Jurkat, Clone E6-1 (cell line): ENCODE results near the gene TBKBP1.
"Not testable (repeated sequence)": the region's sequence is repeated elsewhere in the genome, so short reads cannot be mapped to it uniquely, and the experiment has no call there.

Experiments
- DNase-seq: peaks from one replicate; pipeline ENCODE4 v3.0.0-alpha.2; 2011; ENCODE audit warnings: low read depth, low spot score
- H3K4me3 ChIP-seq: 2 replicates; pipeline ENCODE4 v1.5.1; 2011; ENCODE audit warnings: mild to moderate bottlenecking, low read length, control low read depth, moderate library complexity

Gene TBKBP1

GRCh38 chr17:47726796-47727703, 33.1 kb downstream of the TBKBP1 start:
- no peak overlapping the region for H3K4me3 ChIP-seq
- DNase-seq = no peak

GRCh38 chr17:47727704-47728036, 33.7 kb downstream of the TBKBP1 start:
- no peak overlapping the region for H3K4me3 ChIP-seq
- no peak for DNase-seq

- H3K4me3 ChIP-seq = no peak overlapping the region
- DNase-seq = no peak
These were observed 34.4 kb downstream of the TBKBP1 start for GRCh38 chr17:47728214-47728877.

GRCh38 chr17:47729476-47729875, 35.5 kb downstream of the TBKBP1 start:
- no peak for DNase-seq
- no peak overlapping the region for H3K4me3 ChIP-seq

- no peak overlapping the region for H3K4me3 ChIP-seq
- DNase-seq = no peak
These were observed 36.7 kb downstream of the TBKBP1 start for GRCh38 chr17:47730681-47731080.

GRCh38 chr17:47731396-47731795, 37.4 kb downstream of the TBKBP1 start:
- DNase-seq = no peak
- H3K4me3 ChIP-seq = no peak overlapping the region

GRCh38 chr17:47732399-47733046, 38.6 kb downstream of the TBKBP1 start:
- H3K4me3 ChIP-seq = peak overlapping the region; percentile 41; the same call in 1 of the 2 replicates
- DNase-seq = no peak

GRCh38 chr17:47733047-47733673, 39.2 kb downstream of the TBKBP1 start, which contains the start of gene TBX21:
TBX21 (plus strand) TSS chr17:47733236; CDS start chr17:47733455, 219 bp downstream.
- DNase-seq = peak; percentile 84
- peak within 1 kb of the TSS; percentile 41 for H3K4me3 ChIP-seq

- no peak overlapping the region for H3K4me3 ChIP-seq
- DNase-seq = no peak
These were observed 39.9 kb downstream of the TBKBP1 start for GRCh38 chr17:47733674-47734410.

GRCh38 chr17:47735139-47735464, 41.1 kb downstream of the TBKBP1 start:
- no peak overlapping the region for H3K4me3 ChIP-seq
- no peak for DNase-seq

GRCh38 chr17:47735536-47736011, 41.6 kb downstream of the TBKBP1 start:
- DNase-seq = no peak

GRCh38 chr17:47736501-47737495, 42.8 kb downstream of the TBKBP1 start:
- no peak overlapping the region for H3K4me3 ChIP-seq

More at GRCh38 chr17:47735536-47736011, 41.6 kb downstream of the TBKBP1 start:
- no peak overlapping the region for H3K4me3 ChIP-seq

GRCh38 chr17:47738178-47738577, 44.2 kb downstream of the TBKBP1 start:
- no peak for DNase-seq
- no peak overlapping the region for H3K4me3 ChIP-seq

More at GRCh38 chr17:47736501-47737495, 42.8 kb downstream of the TBKBP1 start:
- no peak for DNase-seq

GRCh38 chr17:47739150-47739549, 45.2 kb downstream of the TBKBP1 start:
- DNase-seq = no peak
- no peak overlapping the region for H3K4me3 ChIP-seq

GRCh38 chr17:47739945-47740344, 46.0 kb downstream of the TBKBP1 start:
- not testable (repeated sequence) for DNase-seq, H3K4me3 ChIP-seq

GRCh38 chr17:47741109-47741792, 47.3 kb downstream of the TBKBP1 start:
- no peak overlapping the region for H3K4me3 ChIP-seq
- DNase-seq = no peak

- H3K4me3 ChIP-seq = no peak overlapping the region
- DNase-seq = no peak
These were observed 47.8 kb downstream of the TBKBP1 start for GRCh38 chr17:47741793-47742145.
